ENCODE data around the gene GEMIN5.
A peak's percentile ranks its signal among the peaks of the same experiment; 100 is the strongest.
"Not testable (repeated sequence)": the region's sequence is repeated elsewhere in the genome, so short reads cannot be mapped to it uniquely, and the experiment has no call there.

GEMIN5 gene

GRCh38 chr5:154937718-154938466, at the start of gene GEMIN5:
Gene GEMIN5, minus strand, starts transcription at chr5:154938211. Its CDS starts 78 bp downstream, at chr5:154938133.
- DNase-seq (ENCODE audit: low read depth) = peak; percentile 92
- H3K4me3 ChIP-seq (ENCODE audit: low read length) = peak within 1 kb of the TSS; percentile 88
- no peak for TF ChIP-seq CTCF (IDR thresholded peaks at IDR 0.05; ENCODE audit: insufficient read depth, low read depth, low read length, missing control alignments)

GRCh38 chr5:154986151-154986550, 48.1 kb upstream of the GEMIN5 start:
- H3K4me3 ChIP-seq (ENCODE audit: low read length) = no peak overlapping the region
- no peak for TF ChIP-seq CTCF (IDR thresholded peaks at IDR 0.05; ENCODE audit: insufficient read depth, low read depth, low read length, missing control alignments)
- no peak for DNase-seq (ENCODE audit: low read depth)

GRCh38 chr5:154984946-154985516, 47.0 kb upstream of the GEMIN5 start:
- H3K4me3 ChIP-seq (ENCODE audit: low read length) = no peak overlapping the region
- DNase-seq (ENCODE audit: low read depth) = no peak
- no peak for TF ChIP-seq CTCF (IDR thresholded peaks at IDR 0.05; ENCODE audit: insufficient read depth, low read depth, low read length, missing control alignments)

- not testable (repeated sequence) for H3K4me3 ChIP-seq (ENCODE audit: low read length); DNase-seq (ENCODE audit: low read depth)
These were observed 40.3 kb upstream of the GEMIN5 start for GRCh38 chr5:154978294-154978693.

- no peak for TF ChIP-seq CTCF (IDR thresholded peaks at IDR 0.05; ENCODE audit: insufficient read depth, low read depth, low read length, missing control alignments)
These were observed 39.4 kb upstream of the GEMIN5 start for GRCh38 chr5:154977409-154977808.

GRCh38 chr5:154976082-154976481, 38.1 kb upstream of the GEMIN5 start:
- DNase-seq (ENCODE audit: low read depth); H3K4me3 ChIP-seq (ENCODE audit: low read length): not testable (repeated sequence)

More at GRCh38 chr5:154977409-154977808, 39.4 kb upstream of the GEMIN5 start:
- H3K4me3 ChIP-seq (ENCODE audit: low read length) = no peak overlapping the region
- peak; percentile 54 for DNase-seq (ENCODE audit: low read depth)

- TF ChIP-seq CTCF (IDR thresholded peaks at IDR 0.05; ENCODE audit: insufficient read depth, low read depth, low read length, missing control alignments) = peak; percentile 75
- peak; percentile 63 for DNase-seq (ENCODE audit: low read depth)
- no peak overlapping the region for H3K4me3 ChIP-seq (ENCODE audit: low read length)
These were observed 34.6 kb upstream of the GEMIN5 start for GRCh38 chr5:154972476-154973080.

- TF ChIP-seq CTCF (IDR thresholded peaks at IDR 0.05; ENCODE audit: insufficient read depth, low read depth, low read length, missing control alignments) = no peak
- no peak overlapping the region for H3K4me3 ChIP-seq (ENCODE audit: low read length)
- DNase-seq (ENCODE audit: low read depth) = no peak
These were observed 33.5 kb upstream of the GEMIN5 start for GRCh38 chr5:154971501-154971900.
